Activated B cell treated with CpG ODN at 0.5 μM for 24 hours (primary cell): ENCODE results near the gene PXT1. TPM values are rescaled to one million over a fixed set of nuclear protein-coding genes. Genes with fewer than 3 reads are reported as not detected.

Experiments used
- ATAC-seq: fragments of 200-7000 bp; cut with Tn5 transposase; one replicate; pipeline ENCODE4 v1.10.0; 2021; ENCODE audit warnings: low read depth, mild to moderate bottlenecking, moderate library complexity
- CTCF ChIA-PET: fragments of 350-600 bp; sonication (Branson Sonifier 250); formaldehyde crosslinking; loops from one replicate; lab custom pipeline; 2021; ENCODE audit warnings: antibody characterized with exemption; lab: Charles Lee
- POLR2A ChIA-PET: fragments of 350-600 bp; sonication (Branson Sonifier 250); formaldehyde crosslinking; loops from one replicate; lab custom pipeline; 2021; ENCODE audit warnings: antibody characterized with exemption; lab: Charles Lee
- DNase-seq: peaks from one replicate; pipeline ENCODE4 v3.0.0; 2022
- H3K27ac Mint-ChIP-seq: one replicate; pipeline ENCODE4 v1.8.0; 2020; ENCODE audit warnings: mixed read lengths
- H3K27me3 Mint-ChIP-seq: one replicate; pipeline ENCODE4 v1.8.0; 2021; ENCODE audit warnings: mixed read lengths
- H3K36me3 Mint-ChIP-seq: one replicate; pipeline ENCODE4 v1.8.0; 2021; ENCODE audit warnings: low read depth, mixed read lengths
- H3K4me1 Mint-ChIP-seq: one replicate; pipeline ENCODE4 v1.8.0; 2021; ENCODE audit warnings: mixed read lengths
- H3K4me3 Mint-ChIP-seq: one replicate; pipeline ENCODE4 v1.8.0; 2020; ENCODE audit warnings: mild to moderate bottlenecking, mixed read lengths
- H3K9me3 Mint-ChIP-seq: one replicate; pipeline ENCODE4 v1.8.0; 2020; ENCODE audit warnings: mixed read lengths
- CTCF ChIP-seq: fragments of 200-600 bp; IDR thresholded peaks from one replicate; pipeline ENCODE4 v1.8.0; 2022; ENCODE audit warnings: antibody characterized with exemption, mild to moderate bottlenecking
- intact Hi-C: fragments of 100-400 bp; cut with micrococcal nuclease; formaldehyde crosslinking; loops from one replicate; pipeline ENCODE4 v1.15.1; 2024
- total RNA-seq: library from RNA; stranded (reverse); gene quantifications from 2 replicates; pipeline ENCODE4 v1.2.3, GENCODE V29; 2022

PXT1 gene
- total RNA-seq, 1 donor from 2014 or later: 0.11 TPM

DNA sequence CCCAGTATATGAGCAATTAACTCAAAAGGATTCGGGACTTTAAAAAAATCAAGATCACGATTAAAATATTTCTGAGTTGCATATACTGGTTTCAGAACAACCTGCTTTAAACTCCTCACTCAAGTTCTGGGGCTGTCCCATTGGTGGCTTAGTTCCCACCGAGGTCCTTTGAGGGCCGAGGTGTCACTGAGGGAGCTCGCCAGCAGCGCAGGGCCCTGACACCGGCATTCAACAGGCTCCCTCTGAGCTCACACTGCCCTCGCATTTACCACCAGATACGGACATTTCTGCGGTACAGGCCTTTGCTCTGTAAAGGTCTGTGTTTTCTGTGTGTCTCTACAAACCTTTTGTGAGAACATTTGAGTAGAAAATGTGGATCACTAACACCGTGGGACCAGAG, 81.6 kb downstream of the PXT1 start:
- POLR2A ChIA-PET: no interaction called here
- H3K4me3 Mint-ChIP-seq: no peak overlapping the region
- H3K9me3 Mint-ChIP-seq: no peaks in the 10 kb centered on the region
- H3K36me3 Mint-ChIP-seq: no peaks in the 10 kb centered on the region
- no peak for DNase-seq
- no peak for TF ChIP-seq CTCF
- CTCF ChIA-PET: interaction anchor here (1.2 to 8.4 kb wide), 4 partner anchors 9 to 333 kb away, joined by 3 to 91 read pairs (median 20); partner anchors contain the start of gene MAPK14
- no peak overlapping the region for H3K27ac Mint-ChIP-seq
- intact Hi-C loops: loop anchor here (2.0 kb wide), 1 partner anchor 838 kb away; no protein-coding TSS in a partner anchor
- peaks cover 2% of the 10 kb centered on the region for H3K27me3 Mint-ChIP-seq
- peaks cover 30% of the 10 kb centered on the region for H3K4me1 Mint-ChIP-seq
- no peak for ATAC-seq

DNA sequence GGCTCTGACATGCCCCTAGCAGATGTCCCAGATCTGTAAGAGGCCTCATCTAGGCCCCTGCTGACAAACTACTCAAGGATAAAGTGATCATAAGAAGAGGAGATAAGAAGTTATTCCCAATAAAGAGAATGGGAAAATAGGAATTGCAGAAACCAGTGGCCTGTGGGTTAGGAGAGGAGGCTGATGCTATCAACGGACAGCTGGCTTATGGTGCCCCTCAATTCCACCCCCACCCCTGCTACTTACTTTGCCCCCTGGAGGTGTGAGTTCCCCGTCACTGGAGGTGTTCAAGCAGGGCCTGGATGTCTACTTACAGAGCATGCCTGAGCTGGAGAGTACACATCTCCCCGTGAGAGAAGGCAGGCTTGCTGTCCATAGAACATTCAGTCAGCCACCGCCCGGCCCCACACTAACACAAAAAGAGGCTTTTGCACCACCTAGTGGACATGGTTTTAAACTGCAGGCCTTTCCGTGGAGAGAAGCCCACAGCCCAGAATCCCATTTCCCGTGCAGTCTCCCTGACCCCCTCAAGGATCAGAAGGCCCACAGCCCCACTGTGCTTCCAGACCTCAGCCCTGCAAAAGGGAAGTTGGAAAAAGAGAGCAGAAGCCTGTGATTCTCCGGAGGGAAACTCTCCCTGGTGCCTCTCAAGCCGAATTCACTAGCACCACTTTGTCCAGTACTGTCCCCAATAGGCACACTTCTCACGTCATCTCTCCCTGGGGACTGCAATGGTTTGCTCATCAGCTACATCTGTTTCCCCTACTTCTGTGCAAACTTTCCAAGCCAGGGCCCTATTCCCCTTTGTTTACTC, 82.2 kb downstream of the PXT1 start:
- no peak for TF ChIP-seq CTCF

GRCh38 chr6:36358226-36358915, 84.3 kb downstream of the PXT1 start:
- ChIA-PET CTCF (interaction anchor here (0.8 to 8.4 kb wide), 7 partner anchors 17 to 331 kb away, joined by 3 to 91 read pairs (median 3); partner anchors contain the start of gene MAPK14), POLR2A (interaction anchor here (0.9 to 1.5 kb wide), 4 partner anchors 9 to 238 kb away, joined by 3 read pairs; no protein-coding TSS in a partner anchor)
- Mint-ChIP-seq H3K27me3 (peaks cover 2% of the 10 kb centered on the region), H3K4me3 (no peak overlapping the region), H3K36me3 (no peaks in the 10 kb centered on the region), H3K27ac (no peak overlapping the region), H3K4me1 (peaks cover 22% of the 10 kb centered on the region), H3K9me3 (no peaks in the 10 kb centered on the region)
- TF ChIP-seq CTCF: no peak
- peak; percentile 26 for ATAC-seq
- intact Hi-C loops: no loop called here
- no peak for DNase-seq

More for the DNA sequence above, 82.2 kb downstream of the PXT1 start:
- no peaks in the 10 kb centered on the region for H3K36me3 Mint-ChIP-seq
- DNase-seq (peak; percentile 45), ATAC-seq (peak; percentile 89)
- CTCF ChIA-PET: interaction anchor here (0.6 to 8.4 kb wide), 10 partner anchors 9 to 333 kb away, joined by 3 to 91 read pairs (median 4); partner anchors contain the start of genes BNIP5 and MAPK14
- H3K9me3 Mint-ChIP-seq: no peaks in the 10 kb centered on the region
- H3K27me3 Mint-ChIP-seq: peaks cover 2% of the 10 kb centered on the region
- H3K4me1 Mint-ChIP-seq: peaks cover 30% of the 10 kb centered on the region
- no peak overlapping the region for H3K27ac Mint-ChIP-seq
- intact Hi-C loops: loop anchor here (1.0 to 2.0 kb wide), 5 partner anchors 19 to 838 kb away; partner anchors contain the start of gene MAPK14
- POLR2A ChIA-PET: interaction anchor here (0.7 kb wide), 1 partner anchor 892 kb away, joined by 3 read pairs; no protein-coding TSS in a partner anchor
- H3K4me3 Mint-ChIP-seq: no peak overlapping the region

- Mint-ChIP-seq H3K27ac (no peak overlapping the region), H3K4me1 (peaks cover 22% of the 10 kb centered on the region), H3K9me3 (peaks cover 1% of the 10 kb centered on the region), H3K27me3 (peaks cover 2% of the 10 kb centered on the region), H3K4me3 (no peak overlapping the region), H3K36me3 (no peaks in the 10 kb centered on the region)
- ChIA-PET POLR2A (interaction anchor here (0.9 to 1.5 kb wide), 4 partner anchors 9 to 237 kb away, joined by 3 read pairs; no protein-coding TSS in a partner anchor), CTCF (interaction anchor here (1.3 to 8.4 kb wide), 3 partner anchors 17 to 331 kb away, joined by 10 to 91 read pairs (median 30); partner anchors contain the start of gene MAPK14)
- ATAC-seq (no peak), DNase-seq (no peak)
- intact Hi-C loops: no loop called here
- no peak for TF ChIP-seq CTCF
These were observed 84.8 kb downstream of the PXT1 start for GRCh38 chr6:36357872-36358225.
